ENCODE results near the gene CCDC78. TPM values are rescaled to one million over a fixed set of nuclear protein-coding genes. Genes with fewer than 3 reads are reported as not detected.

Gene CCDC78
- total RNA-seq, 6 experiments from 2014 or later, result 0.31 TPM; not detected in 5

- H3K27ac ChIP-seq, result no peak overlapping the region
- H3K4me1 ChIP-seq, result peaks cover 0 to 10% (median 0%) of the 10 kb centered on the region in 4 donors
- peaks cover 0 to 43% (median 15%) of the 10 kb centered on the region in 4 donors for H3K36me3 ChIP-seq
- no peaks in the 10 kb centered on the region for H3K27me3 ChIP-seq
- H3K4me3 ChIP-seq, result no peak overlapping the region
- ATAC-seq (no peak), DNase-seq (no peak)
- H3K9me3 ChIP-seq, result no peaks in the 10 kb centered on the region
- intact Hi-C loops (cut with DNase I), result no loop called here
- TF ChIP-seq, protein P1, sequence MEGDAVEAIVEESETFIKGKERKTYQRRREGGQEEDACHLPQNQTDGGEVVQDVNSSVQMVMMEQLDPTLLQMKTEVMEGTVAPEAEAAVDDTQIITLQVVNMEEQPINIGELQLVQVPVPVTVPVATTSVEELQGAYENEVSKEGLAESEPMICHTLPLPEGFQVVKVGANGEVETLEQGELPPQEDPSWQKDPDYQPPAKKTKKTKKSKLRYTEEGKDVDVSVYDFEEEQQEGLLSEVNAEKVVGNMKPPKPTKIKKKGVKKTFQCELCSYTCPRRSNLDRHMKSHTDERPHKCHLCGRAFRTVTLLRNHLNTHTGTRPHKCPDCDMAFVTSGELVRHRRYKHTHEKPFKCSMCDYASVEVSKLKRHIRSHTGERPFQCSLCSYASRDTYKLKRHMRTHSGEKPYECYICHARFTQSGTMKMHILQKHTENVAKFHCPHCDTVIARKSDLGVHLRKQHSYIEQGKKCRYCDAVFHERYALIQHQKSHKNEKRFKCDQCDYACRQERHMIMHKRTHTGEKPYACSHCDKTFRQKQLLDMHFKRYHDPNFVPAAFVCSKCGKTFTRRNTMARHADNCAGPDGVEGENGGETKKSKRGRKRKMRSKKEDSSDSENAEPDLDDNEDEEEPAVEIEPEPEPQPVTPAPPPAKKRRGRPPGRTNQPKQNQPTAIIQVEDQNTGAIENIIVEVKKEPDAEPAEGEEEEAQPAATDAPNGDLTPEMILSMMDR (IDR thresholded peaks at IDR 0.05), result no peak
- TF ChIP-seq POLR2A (IDR thresholded peaks at IDR 0.05), result no peak
- no CpG with 5 or more reads among the region's 21 CpGs for WGBS (ENCODE audit: insufficient coverage, low coverage, low lambda C conversion rate, missing lambda C conversion rate)
Measured at GRCh38 chr16:672851-673250, 53.4 kb downstream of the CCDC78 start.

MicroRNAs encoded within 50 kb of the gene (microRNA counts, 767-probe panel; counts per million panel counts)
- microRNA hsa-miR-662, result 237 counts per million

Small RNA genes lying within 50 kb of the gene (microRNA-seq; reads per million reads assigned to microRNA genes)
- gene MIR662, result 0 reads per million in 2 donors

Small RNA genes lying within 50 kb of the gene (small RNA-seq; reads per million reads assigned to genes)
- gene MIR662, result 0 reads per million in 2 experiments

Other genes starting within 250 kb of the CCDC78 start
- 10 to 100 TPM; 17.3 to 34.3 (median 23.3) TPM for gene CAPN15, start 198.7 kb downstream of the CCDC78 start, total RNA-seq
- not detected for gene PRR35, start 166.0 kb downstream of the CCDC78 start, total RNA-seq
- under 1 TPM in 5 of 6 experiments, not detected in 1; 0.12 to 0.33 (median 0.28) TPM for gene NHLRC4, start 159.4 kb downstream of the CCDC78 start, total RNA-seq
- 10 to 100 TPM; 19.5 to 32.0 (median 27.8) TPM for gene PIGQ, start 156.5 kb downstream of the CCDC78 start, total RNA-seq
- 10 to 100 TPM in 5 of 6 experiments, 1 to 10 TPM in 1; 10.0 to 14.1 (median 12.0) TPM for gene RAB40C, start 136.4 kb downstream of the CCDC78 start, total RNA-seq
- under 1 TPM; 0.43 to 0.70 (median 0.56) TPM for gene WFIKKN1, start 95.5 kb downstream of the CCDC78 start, total RNA-seq
- gene METTL26, start 90.1 kb downstream of the CCDC78 start, total RNA-seq, result 100 to 1,000 TPM in 1 of 6 experiments, 10 to 100 TPM in 5; 22.7 to 126 (median 32.6) TPM
- gene MCRIP2, start 84.6 kb downstream of the CCDC78 start, total RNA-seq, result 100 to 1,000 TPM in 2 of 6 experiments, 10 to 100 TPM in 4; 48.8 to 130 (median 76.7) TPM
- 10 to 100 TPM in 4 of 6 experiments, 1 to 10 TPM in 2; 7.2 to 18.1 (median 11.8) TPM for gene WDR90, start 77.1 kb downstream of the CCDC78 start, total RNA-seq
- gene RHOT2, start 58.3 kb downstream of the CCDC78 start, total RNA-seq, result 10 to 100 TPM; 28.5 to 44.8 (median 40.3) TPM
- gene RHBDL1, start 50.8 kb downstream of the CCDC78 start, total RNA-seq, result 1 to 10 TPM in 1 of 6 experiments, under 1 TPM in 5; 0.37 to 1.1 (median 0.60) TPM
- 10 to 100 TPM; 37.3 to 69.6 (median 54.3) TPM for gene STUB1, start 46.0 kb downstream of the CCDC78 start, total RNA-seq
- 10 to 100 TPM; 26.9 to 68.1 (median 36.9) TPM for gene JMJD8, start 42.1 kb downstream of the CCDC78 start, total RNA-seq
- gene WDR24, start 36.0 kb downstream of the CCDC78 start, total RNA-seq, result 10 to 100 TPM in 1 of 6 experiments, 1 to 10 TPM in 5; 5.5 to 11.7 (median 9.7) TPM
- 1 to 10 TPM in 2 of 6 experiments, under 1 TPM in 1, not detected in 3; 0.05 to 2.3 (median 1.7) TPM for gene FBXL16, start 20.6 kb downstream of the CCDC78 start, total RNA-seq
- 10 to 100 TPM; 14.0 to 43.7 (median 26.2) TPM for gene METRN, start 11.3 kb downstream of the CCDC78 start, total RNA-seq
- gene ANTKMT, start 5.3 kb downstream of the CCDC78 start, total RNA-seq, result 10 to 100 TPM; 19.7 to 56.0 (median 28.2) TPM
- gene HAGHL, start 663 bp upstream of the CCDC78 start, total RNA-seq, result 1 to 10 TPM in 4 of 6 experiments, under 1 TPM in 2; 0.83 to 2.5 (median 1.3) TPM
- 10 to 100 TPM; 11.9 to 26.1 (median 17.3) TPM for gene CIAO3, start 14.6 kb upstream of the CCDC78 start, total RNA-seq
- under 1 TPM in 1 of 6 experiments, not detected in 5; 0.25 TPM for gene MSLN, start 34.3 kb upstream of the CCDC78 start, total RNA-seq
- gene RPUSD1, start 61.9 kb upstream of the CCDC78 start, total RNA-seq, result 10 to 100 TPM in 2 of 6 experiments, 1 to 10 TPM in 4; 5.1 to 16.2 (median 6.6) TPM
- gene CHTF18, start 62.2 kb upstream of the CCDC78 start, total RNA-seq, result 1 to 10 TPM; 2.9 to 7.8 (median 4.6) TPM
- not detected for gene GNG13, start 74.3 kb upstream of the CCDC78 start, total RNA-seq
- gene LMF1, start 244.5 kb upstream of the CCDC78 start, total RNA-seq, result 10 to 100 TPM; 10.9 to 20.0 (median 13.8) TPM